H1 (cell line): ENCODE measurements around the gene CA10. TPM values are rescaled to one million over a fixed set of nuclear protein-coding genes. Genes with fewer than 3 reads are reported as not detected.

ENCODE experiments used
- CTCF ChIA-PET: fragments of 300-600 bp; sonication (Branson Sonifier 250); formaldehyde crosslinking; loops from one replicate; lab custom pipeline; 2021; ENCODE audit not compliant: partially characterized antibody; lab: Charles Lee
- POLR2A ChIA-PET: fragments of 300-600 bp; sonication (Branson Sonifier 250); formaldehyde crosslinking; loops from one replicate; lab custom pipeline; 2021; ENCODE audit warnings: inconsistent platforms; ENCODE audit not compliant: partially characterized antibody; lab: Charles Lee
- DNase-seq, 2 experiments: peaks; one replicate each; pipeline versions ENCODE4 v3.0.0 to v3.0.0-alpha.2; 2010 to 2022; ENCODE audit warnings: low spot score in 2 of 2, low read depth in 1 of 2, mixed read lengths in 1 of 2
- FAIRE-seq: peaks from 2 replicates; lab custom pipeline; 2011; peaks lifted over from hg19 to GRCh38; lab: Jason Lieb, UNC
- H2AFZ ChIP-seq: 2 replicates; pipeline ENCODE4 v1.8.1; 2012; ENCODE audit warnings: low read length, inconsistent platforms
- H2AK5ac ChIP-seq: 2 replicates; pipeline ENCODE4 v1.6.1; 2013; ENCODE audit warnings: low read depth, low read length
- H2BK120ac ChIP-seq: replicated peaks from 2 replicates; pipeline ENCODE3; 2013; ENCODE audit warnings: low read depth, low read length, inconsistent platforms
- H2BK12ac ChIP-seq: 2 replicates; pipeline ENCODE4 v1.6.1; 2013; ENCODE audit warnings: low read depth, low read length
- H2BK15ac ChIP-seq: 2 replicates; pipeline ENCODE4 v1.6.1; 2013; ENCODE audit warnings: low read length
- H2BK20ac ChIP-seq: 2 replicates; pipeline ENCODE4 v1.6.1; 2013; ENCODE audit warnings: low read length
- H2BK5ac ChIP-seq: 2 replicates; pipeline ENCODE4 v1.6.1; 2013; ENCODE audit warnings: low read depth, low read length
- H3K14ac ChIP-seq: 2 replicates; pipeline ENCODE4 v1.6.1; 2013; ENCODE audit warnings: inconsistent platforms; ENCODE audit not compliant: insufficient read length
- H3K18ac ChIP-seq: 2 replicates; pipeline ENCODE4 v1.6.1; 2013; ENCODE audit warnings: low read length; ENCODE audit errors: extremely low read depth
- H3K23ac ChIP-seq: 2 replicates; pipeline ENCODE4 v1.6.1; 2013; ENCODE audit warnings: inconsistent platforms; ENCODE audit not compliant: insufficient read length
- H3K23me2 ChIP-seq: 2 replicates; pipeline ENCODE4 v1.6.1; 2013; ENCODE audit warnings: low read depth, low read length
- H3K27ac ChIP-seq: 2 replicates; pipeline ENCODE4 v1.6.1; 2011; ENCODE audit warnings: low read depth, low read length, inconsistent platforms
- H3K27me3 ChIP-seq, 4 experiments: replicated peaks in 1 of 4; 1 replicate in 1 of 4; 2 replicates in 3 of 4; pipeline versions ENCODE4 v1.6.1 to v1.8.1; 2011 to 2013; ENCODE audit warnings: low read length in 3 of 4, mild to moderate bottlenecking in 3 of 4, inconsistent platforms in 2 of 4, mixed read lengths in 2 of 4, moderate library complexity in 1 of 4; ENCODE audit not compliant: control insufficient read depth in 3 of 4, insufficient read depth in 3 of 4; ENCODE audit errors: extremely low read depth in 1 of 4
- H3K36me3 ChIP-seq, 4 experiments: 2 replicates each; pipeline versions ENCODE4 v1.6.1 to v1.8.1; 2011 to 2013; ENCODE audit warnings: mild to moderate bottlenecking in 4 of 4, low read length in 3 of 4, moderate library complexity in 2 of 4, control low read depth in 1 of 4, inconsistent platforms in 1 of 4; ENCODE audit not compliant: insufficient read depth in 4 of 4, control insufficient read depth in 2 of 4
- H3K4ac ChIP-seq: replicated peaks from 2 replicates; pipeline ENCODE3; 2013; ENCODE audit warnings: low read length, low read depth, mixed read lengths, inconsistent platforms; ENCODE audit not compliant: insufficient read length
- H3K4me1 ChIP-seq, 4 experiments: replicated peaks in 1 of 4; 1 replicate in 1 of 4; 2 replicates in 3 of 4; pipeline versions ENCODE4 v1.6.1 to v1.8.1; 2011 to 2013; ENCODE audit warnings: low read length in 3 of 4, inconsistent platforms in 2 of 4, mixed read lengths in 1 of 4; ENCODE audit not compliant: insufficient read depth in 4 of 4, control insufficient read depth in 3 of 4
- H3K4me2 ChIP-seq, 2 experiments: 2 replicates each; pipeline versions ENCODE4 v1.6.1 to v1.8.1; 2011 to 2013; ENCODE audit warnings: low read depth in 2 of 2, low read length in 2 of 2, control low read depth in 1 of 2, inconsistent platforms in 1 of 2, mild to moderate bottlenecking in 1 of 2; ENCODE audit not compliant: insufficient read depth in 1 of 2
- H3K4me3 ChIP-seq, 4 experiments: fragments of 200-600, 300-600 bp in 1 of 4; sonication (generic), shearing (Covaris generic), sonication (Bioruptor Twin) in 1 of 4; 2 replicates each; pipeline versions ENCODE4 v1.5.1 to v1.8.1; 2011 to 2016; ENCODE audit warnings: low read length in 4 of 4, low read depth in 3 of 4, control low read depth in 2 of 4, inconsistent platforms in 2 of 4, mild to moderate bottlenecking in 2 of 4, mixed read lengths in 1 of 4, moderate library complexity in 1 of 4; ENCODE audit not compliant: insufficient read depth in 2 of 4; ENCODE audit errors: extremely low read depth in 1 of 4
- H3K56ac ChIP-seq: replicated peaks from 2 replicates; pipeline ENCODE3; 2013; ENCODE audit warnings: low read depth, mild to moderate bottlenecking, mixed read lengths, low read length, inconsistent platforms; ENCODE audit not compliant: insufficient read length
- H3K79me1 ChIP-seq: 2 replicates; pipeline ENCODE4 v1.6.1; 2013; ENCODE audit warnings: low read depth, low read length, control low read depth
- H3K79me2 ChIP-seq, 2 experiments: 2 replicates each; pipeline versions ENCODE4 v1.6.1 to v1.8.1; 2012 to 2013; ENCODE audit warnings: low read length in 2 of 2, mild to moderate bottlenecking in 2 of 2, inconsistent platforms in 1 of 2; ENCODE audit not compliant: insufficient read depth in 2 of 2, control insufficient read depth in 1 of 2
- H3K9ac ChIP-seq, 4 experiments: replicated peaks in 1 of 4; 1 replicate in 1 of 4; 2 replicates in 3 of 4; pipeline versions ENCODE4 v1.6.1 to v1.8.1; 2011 to 2013; ENCODE audit warnings: low read depth in 3 of 4, low read length in 3 of 4, control low read depth in 2 of 4, mild to moderate bottlenecking in 2 of 4, moderate library complexity in 2 of 4, inconsistent platforms in 1 of 4; ENCODE audit errors: extremely low read depth in 1 of 4
- H3K9me3 ChIP-seq, 2 experiments: 2 replicates each; pipeline versions ENCODE4 v1.6.1 to v1.8.1; 2012 to 2013; ENCODE audit warnings: mild to moderate bottlenecking in 2 of 2, moderate library complexity in 2 of 2, control low read depth in 1 of 2, inconsistent platforms in 1 of 2, low read depth in 1 of 2, low read length in 1 of 2, mixed read lengths in 1 of 2; ENCODE audit not compliant: insufficient read depth in 2 of 2
- H4K20me1 ChIP-seq, 2 experiments: replicated peaks in 1 of 2; 2 replicates each; pipeline versions ENCODE3 to v1.8.1; 2011 to 2013; ENCODE audit warnings: inconsistent platforms in 2 of 2, low read length in 2 of 2, mild to moderate bottlenecking in 1 of 2; ENCODE audit not compliant: insufficient read depth in 2 of 2, control insufficient read depth in 1 of 2
- H4K5ac ChIP-seq: 2 replicates; pipeline ENCODE4 v1.6.1; 2013; ENCODE audit warnings: low read length, low read depth, mixed read lengths, inconsistent platforms; ENCODE audit not compliant: insufficient read length
- H4K8ac ChIP-seq: 2 replicates; pipeline ENCODE4 v1.8.0; 2013; ENCODE audit warnings: mild to moderate bottlenecking, moderate library complexity, low read length, inconsistent platforms; ENCODE audit not compliant: insufficient read depth; ENCODE audit errors: extremely low read depth
- H4K91ac ChIP-seq: replicated peaks from 2 replicates; pipeline ENCODE3; 2013; ENCODE audit warnings: low read length, mixed read lengths, inconsistent platforms; ENCODE audit not compliant: insufficient read length
- BCL11A ChIP-seq, 2 experiments: IDR thresholded peaks; one replicate each; pipeline ENCODE4 v1.6.1; 2011; ENCODE audit warnings: low read depth in 2 of 2, low read length in 2 of 2, mild to moderate bottlenecking in 2 of 2
- EP300 ChIP-seq, 2 experiments: IDR thresholded peaks; 1 replicate in 1 of 2; 2 replicates in 1 of 2; pipeline ENCODE4 v1.6.1; 2011 to 2012; ENCODE audit warnings: low read depth in 2 of 2, low read length in 2 of 2, mild to moderate bottlenecking in 2 of 2, borderline replicate concordance in 1 of 2, inconsistent platforms in 1 of 2, moderate library complexity in 1 of 2
- JUND ChIP-seq: IDR thresholded peaks from 2 replicates; pipeline ENCODE4 v1.6.1; 2011; ENCODE audit warnings: mild to moderate bottlenecking, improper control_type of control experiment, low read length
- MAFK ChIP-seq: IDR thresholded peaks from 2 replicates; pipeline ENCODE4 v1.6.1; 2012; ENCODE audit warnings: low read depth, mild to moderate bottlenecking, improper control_type of control experiment, low read length
- PHF8 ChIP-seq: fragments of 200-600 bp; sonication (generic); conservative IDR thresholded peaks from 2 replicates; pipeline ENCODE4 v1.7.1; 2012; ENCODE audit warnings: low read depth, mild to moderate bottlenecking, inconsistent platforms, low read length, moderate library complexity
- POU5F1 ChIP-seq: IDR thresholded peaks from 2 replicates; pipeline ENCODE4 v1.6.1; 2011; ENCODE audit warnings: low read depth, mild to moderate bottlenecking, low read length, moderate library complexity
- RFX5 ChIP-seq: IDR thresholded peaks from 2 replicates; pipeline ENCODE4 v1.6.1; 2011; ENCODE audit warnings: low read depth, low read length, improper control_type of control experiment, borderline replicate concordance
- SP1 ChIP-seq: IDR thresholded peaks from 2 replicates; pipeline ENCODE4 v1.6.1; 2011; ENCODE audit warnings: low read depth, low read length
- SUZ12 ChIP-seq: fragments of 200-600 bp; sonication (generic); IDR thresholded peaks from 2 replicates; pipeline ENCODE4 v1.6.1; 2012; ENCODE audit warnings: mild to moderate bottlenecking, inconsistent platforms, low read length, moderate library complexity, mixed read lengths
- WGBS, 2 experiments: shearing (Covaris generic) in 1 of 2; methylation state at CpG; one replicate each; pipeline versions ENCODE4 v1.1.6 to v1.1.7; 2013 to 2015; ENCODE audit warnings: low lambda C conversion rate in 2 of 2, mixed read lengths in 2 of 2, inconsistent platforms in 1 of 2, low coverage in 1 of 2, missing lambda C conversion rate in 1 of 2; ENCODE audit not compliant: insufficient replicate concordance in 2 of 2, insufficient coverage in 1 of 2, insufficient read length in 1 of 2; ENCODE audit errors: extremely low coverage in 1 of 2, missing lambda C conversion rate in 1 of 2; 5-methylcytosine and 5-hydroxymethylcytosine counted together
- polyA plus RNA-seq, 7 experiments: library from polyadenylated mRNA; depleted of rRNA in 3 of 7; stranded (reverse) in 5 of 7; unstranded in 2 of 7; fragments of >200 nt in 5 of 7; fragments of 200-250 nt in 2 of 7; gene quantifications; 1 replicate in 5 of 7; 2 replicates in 1 of 7; 4 replicates in 1 of 7; pipeline versions ENCODE4 v1.2.1 to v1.2.3, GENCODE V29; 2011 to 2013; ENCODE audit warnings: missing spikeins in 2 of 7, mixed read lengths in 2 of 7
- total RNA-seq: library from RNA; stranded (reverse); fragmentation: NEBNext Ultra II Directional; extraction: Animal tissue kit (Norgen Biotek cat#: 25700); gene quantifications from 2 replicates; pipeline ENCODE4 v1.2.1, GENCODE V29; 2021
- TF ChIP-seq, protein P1 (sequence below): IDR thresholded peaks from 2 replicates; pipeline ENCODE4 v1.6.1; 2011; ENCODE audit warnings: low read length, improper control_type of control experiment
- TF ChIP-seq, protein P2 (sequence below): IDR thresholded peaks from 2 replicates; pipeline ENCODE4 v1.6.1; 2012; ENCODE audit warnings: low read length, inconsistent platforms

Gene CA10
- total and polyA plus RNA-seq, 2 of the 8 experiments (the other 6 are each of a cell fraction or from before 2014, with no cell fraction given): 0.60 to 0.63 TPM

DNA sequence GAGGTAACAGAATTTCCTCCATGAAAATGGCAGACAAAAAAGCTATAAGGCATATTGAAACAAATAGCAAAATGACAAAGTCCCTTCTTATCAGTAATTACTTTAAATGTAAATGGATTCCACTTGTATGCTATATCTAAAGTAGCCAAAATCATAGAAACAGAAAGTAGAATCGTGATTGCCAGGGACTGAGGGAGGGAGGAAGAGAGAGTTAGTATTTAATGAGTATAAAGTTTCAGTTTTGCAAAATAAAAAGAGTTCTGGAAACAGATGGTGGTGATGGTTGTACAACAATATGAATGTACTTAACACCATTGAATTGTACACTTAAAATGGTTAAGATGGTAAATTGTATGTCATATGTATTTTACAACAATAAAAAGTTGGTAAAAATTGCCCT lies 407.4 kb downstream of the CA10 start:
- POLR2A ChIA-PET: no interaction called here
- H3K27me3 ChIP-seq: no peaks in the 10 kb centered on the region
- no peak overlapping the region for H3K14ac ChIP-seq
- H3K56ac ChIP-seq: no peak overlapping the region
- WGBS, 2 experiments: 86% methylated on average over 1 of the region's 1 CpG; no CpG with 5 or more reads in 1 of the 2 experiments
- H4K8ac ChIP-seq: no peak overlapping the region
- no peaks in the 10 kb centered on the region for H3K4me1 ChIP-seq
- H3K27ac ChIP-seq: no peak overlapping the region
- no peak overlapping the region for H3K18ac ChIP-seq
- H3K23ac ChIP-seq: no peak overlapping the region
- no peak overlapping the region for H2AFZ ChIP-seq
- H3K9ac ChIP-seq: no peak overlapping the region
- DNase-seq: no peak
- FAIRE-seq: no peak
- no peaks in the 10 kb centered on the region for H3K36me3 ChIP-seq
- H3K4me3 ChIP-seq: no peak overlapping the region
- H2BK5ac ChIP-seq: no peak overlapping the region
- no peak overlapping the region for H2BK120ac ChIP-seq
- H2BK20ac ChIP-seq: no peak overlapping the region
- no peak overlapping the region for H3K4ac ChIP-seq
- no peak overlapping the region for H2BK12ac ChIP-seq
- H3K9me3 ChIP-seq: no peaks in the 10 kb centered on the region
- no peak overlapping the region for H2BK15ac ChIP-seq
- no peak overlapping the region for H4K91ac ChIP-seq
- H3K79me2 ChIP-seq: no peaks in the 10 kb centered on the region
- no peaks in the 10 kb centered on the region for H4K20me1 ChIP-seq
- H3K4me2 ChIP-seq: no peak overlapping the region
- no peak overlapping the region for H2AK5ac ChIP-seq
- no peaks in the 10 kb centered on the region for H3K23me2 ChIP-seq
- H4K5ac ChIP-seq: no peak overlapping the region
- CTCF ChIA-PET: interaction anchor here (0.6 to 2.1 kb wide), 3 partner anchors 13 to 168 kb away, joined by 3 to 9 read pairs (median 3); no protein-coding TSS in a partner anchor
- no peaks in the 10 kb centered on the region for H3K79me1 ChIP-seq
- TF ChIP-seq EP300 (IDR thresholded peaks at IDR 0.05; ENCODE audit: borderline replicate concordance in 1 of 2, low read depth in 2 of 2, low read length in 2 of 2) (no peak), BCL11A (IDR thresholded peaks at IDR 0.05; ENCODE audit: low read depth in 2 of 2, low read length in 2 of 2) (no peak), SP1 (no peak), MAFK (no peak), SUZ12 (no peak), JUND (no peak), POU5F1 (no peak), PHF8 (no peak), RFX5 (no peak)
- TF ChIP-seq, protein P1, sequence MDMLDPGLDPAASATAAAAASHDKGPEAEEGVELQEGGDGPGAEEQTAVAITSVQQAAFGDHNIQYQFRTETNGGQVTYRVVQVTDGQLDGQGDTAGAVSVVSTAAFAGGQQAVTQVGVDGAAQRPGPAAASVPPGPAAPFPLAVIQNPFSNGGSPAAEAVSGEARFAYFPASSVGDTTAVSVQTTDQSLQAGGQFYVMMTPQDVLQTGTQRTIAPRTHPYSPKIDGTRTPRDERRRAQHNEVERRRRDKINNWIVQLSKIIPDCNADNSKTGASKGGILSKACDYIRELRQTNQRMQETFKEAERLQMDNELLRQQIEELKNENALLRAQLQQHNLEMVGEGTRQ: no peak
- TF ChIP-seq, protein P2, sequence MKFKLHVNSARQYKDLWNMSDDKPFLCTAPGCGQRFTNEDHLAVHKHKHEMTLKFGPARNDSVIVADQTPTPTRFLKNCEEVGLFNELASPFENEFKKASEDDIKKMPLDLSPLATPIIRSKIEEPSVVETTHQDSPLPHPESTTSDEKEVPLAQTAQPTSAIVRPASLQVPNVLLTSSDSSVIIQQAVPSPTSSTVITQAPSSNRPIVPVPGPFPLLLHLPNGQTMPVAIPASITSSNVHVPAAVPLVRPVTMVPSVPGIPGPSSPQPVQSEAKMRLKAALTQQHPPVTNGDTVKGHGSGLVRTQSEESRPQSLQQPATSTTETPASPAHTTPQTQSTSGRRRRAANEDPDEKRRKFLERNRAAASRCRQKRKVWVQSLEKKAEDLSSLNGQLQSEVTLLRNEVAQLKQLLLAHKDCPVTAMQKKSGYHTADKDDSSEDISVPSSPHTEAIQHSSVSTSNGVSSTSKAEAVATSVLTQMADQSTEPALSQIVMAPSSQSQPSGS: no peak
